HG03196 (cell line): ENCODE results near the gene DYNLL2.
"Not testable (repeated sequence)": the region's sequence is repeated elsewhere in the genome, so short reads cannot be mapped to it uniquely, and the experiment has no call there.

Source experiments
- ATAC-seq: cut with Tn5 transposase; IDR thresholded peaks from one replicate; pipeline ENCODE4 v1.9.1; 2021; ENCODE audit not compliant: unreplicated experiment

DYNLL2 gene

GRCh38 chr17:58082870-58083490, at the start of gene DYNLL2:
Gene DYNLL2, plus strand, starts transcription at chr17:58083419. Its CDS starts 3,672 bp downstream, at chr17:58087091.
- peak; percentile 49 for ATAC-seq

- ATAC-seq = no peak
Measured at GRCh38 chr17:58039975-58040374, 43.2 kb upstream of the DYNLL2 start.

GRCh38 chr17:58040386-58040785, 42.8 kb upstream of the DYNLL2 start:
- ATAC-seq = no peak

- no peak for ATAC-seq
Measured at GRCh38 chr17:58041161-58041560, 42.1 kb upstream of the DYNLL2 start.

- ATAC-seq = no peak
Measured at GRCh38 chr17:58043221-58044181, 39.7 kb upstream of the DYNLL2 start.

- not testable (repeated sequence) for ATAC-seq
Measured at GRCh38 chr17:58044256-58044655, 39.0 kb upstream of the DYNLL2 start.

GRCh38 chr17:58046239-58047094, 36.8 kb upstream of the DYNLL2 start:
- ATAC-seq = no peak

- no peak for ATAC-seq
Measured at GRCh38 chr17:58047376-58048150, 35.7 kb upstream of the DYNLL2 start.

GRCh38 chr17:58049533-58049932, 33.7 kb upstream of the DYNLL2 start:
- no peak for ATAC-seq

- ATAC-seq = no peak
Measured at GRCh38 chr17:58050966-58051365, 32.3 kb upstream of the DYNLL2 start.

GRCh38 chr17:58051468-58051867, 31.8 kb upstream of the DYNLL2 start:
- no peak for ATAC-seq

GRCh38 chr17:58052407-58052806, 30.8 kb upstream of the DYNLL2 start:
- ATAC-seq = no peak

GRCh38 chr17:58052945-58053715, 30.1 kb upstream of the DYNLL2 start:
- ATAC-seq = no peak

GRCh38 chr17:58054641-58055040, 28.6 kb upstream of the DYNLL2 start:
- ATAC-seq = no peak

- ATAC-seq = no peak
Measured at GRCh38 chr17:58056476-58056875, 26.7 kb upstream of the DYNLL2 start.

- ATAC-seq = no peak
Measured at GRCh38 chr17:58059141-58059540, 24.1 kb upstream of the DYNLL2 start.

GRCh38 chr17:58060596-58061191, 22.5 kb upstream of the DYNLL2 start:
- no peak for ATAC-seq

- no peak for ATAC-seq
Measured at GRCh38 chr17:58061672-58062071, 21.5 kb upstream of the DYNLL2 start.

- no peak for ATAC-seq
Measured at GRCh38 chr17:58065238-58065637, 18.0 kb upstream of the DYNLL2 start.
